H9 (cell line): Measurements from ENCODE around the gene C16orf90. TPM values are rescaled to one million over a fixed set of nuclear protein-coding genes. Genes with fewer than 3 reads are reported as not detected.
A peak's percentile ranks its signal among the peaks of the same experiment; 100 is the strongest.

Source experiments
- DNase-seq: peaks from one replicate; pipeline ENCODE4 v3.0.0-alpha.2; 2017
- H2AFZ ChIP-seq: one replicate; pipeline ENCODE4 v1.6.1; 2013; ENCODE audit warnings: mild to moderate bottlenecking, low read length, control low read depth, moderate library complexity
- H2AK5ac ChIP-seq: 2 replicates; pipeline ENCODE4 v1.6.1; 2013; ENCODE audit warnings: low read length, control low read depth, mixed read lengths; ENCODE audit not compliant: insufficient read length
- H2BK120ac ChIP-seq: one replicate; pipeline ENCODE4 v1.6.1; 2013; ENCODE audit warnings: low read depth, mild to moderate bottlenecking, low read length, control low read depth, inconsistent platforms; ENCODE audit not compliant: poor library complexity, severe bottlenecking
- H2BK12ac ChIP-seq: 2 replicates; pipeline ENCODE4 v1.6.1; 2013; ENCODE audit warnings: low read length, control low read depth, mixed read lengths, low read depth; ENCODE audit not compliant: insufficient read length
- H2BK15ac ChIP-seq: 2 replicates; pipeline ENCODE4 v1.6.1; 2013; ENCODE audit warnings: low read depth, low read length, control low read depth
- H2BK20ac ChIP-seq: one replicate; pipeline ENCODE4 v1.6.1; 2013; ENCODE audit warnings: low read depth, mild to moderate bottlenecking, low read length, control low read depth, inconsistent platforms; ENCODE audit not compliant: poor library complexity, severe bottlenecking
- H2BK5ac ChIP-seq: 2 replicates; pipeline ENCODE4 v1.6.1; 2013; ENCODE audit warnings: low read length, control low read depth, mixed read lengths; ENCODE audit not compliant: insufficient read length
- H3K14ac ChIP-seq: 2 replicates; pipeline ENCODE4 v1.6.1; 2013; ENCODE audit warnings: low read length, control low read depth; ENCODE audit not compliant: insufficient read depth
- H3K18ac ChIP-seq: 2 replicates; pipeline ENCODE4 v1.6.1; 2013; ENCODE audit warnings: low read depth, mild to moderate bottlenecking, mixed read lengths, low read length, control low read depth; ENCODE audit not compliant: insufficient read length
- H3K23ac ChIP-seq: 2 replicates; pipeline ENCODE4 v1.6.1; 2013; ENCODE audit warnings: low read length, control low read depth, mixed read lengths, low read depth; ENCODE audit not compliant: insufficient read length
- H3K23me2 ChIP-seq: 2 replicates; pipeline ENCODE4 v1.6.1; 2013; ENCODE audit warnings: low read depth, mild to moderate bottlenecking, mixed read lengths, low read length, control low read depth; ENCODE audit not compliant: insufficient read length, poor library complexity, severe bottlenecking
- H3K27ac ChIP-seq: 2 replicates; pipeline ENCODE4 v1.5.1; 2013; ENCODE audit warnings: low read length, control low read depth, mixed read lengths, low read depth; ENCODE audit not compliant: insufficient read length
- H3K27me3 ChIP-seq: 2 replicates; pipeline ENCODE4 v1.6.1; 2013; ENCODE audit warnings: low read length, control low read depth, inconsistent platforms; ENCODE audit not compliant: insufficient read depth
- H3K4ac ChIP-seq: 2 replicates; pipeline ENCODE4 v1.6.1; 2013; ENCODE audit warnings: low read depth, mild to moderate bottlenecking, control low read depth, inconsistent platforms, low read length, moderate library complexity
- H3K4me1 ChIP-seq: 2 replicates; pipeline ENCODE4 v1.6.1; 2013; ENCODE audit warnings: low read length, control low read depth, inconsistent platforms; ENCODE audit not compliant: insufficient read depth
- H3K4me2 ChIP-seq: 2 replicates; pipeline ENCODE4 v1.6.1; 2013; ENCODE audit warnings: low read length, control low read depth, mixed read lengths; ENCODE audit not compliant: insufficient read length, insufficient read depth
- H3K56ac ChIP-seq: 2 replicates; pipeline ENCODE4 v1.6.1; 2013; ENCODE audit warnings: low read depth, mild to moderate bottlenecking, mixed read lengths, low read length, control low read depth; ENCODE audit not compliant: insufficient read length
- H3K79me1 ChIP-seq: 2 replicates; pipeline ENCODE4 v1.6.1; 2013; ENCODE audit warnings: low read depth, mild to moderate bottlenecking, moderate library complexity, low read length, control low read depth, inconsistent platforms; ENCODE audit not compliant: insufficient read depth, poor library complexity, severe bottlenecking
- H3K79me2 ChIP-seq: 2 replicates; pipeline ENCODE4 v1.6.1; 2013; ENCODE audit warnings: low read length, control low read depth, inconsistent platforms; ENCODE audit not compliant: insufficient read depth
- H3K9ac ChIP-seq: 2 replicates; pipeline ENCODE4 v1.6.1; 2013; ENCODE audit warnings: low read length, control low read depth, mixed read lengths; ENCODE audit not compliant: insufficient read length; ENCODE audit errors: extremely low read depth
- H3K9me3 ChIP-seq: one replicate; pipeline ENCODE4 v1.6.1; 2013; ENCODE audit warnings: low read depth, low read length, inconsistent platforms; ENCODE audit not compliant: control insufficient read depth
- H3T11ph ChIP-seq: one replicate; pipeline ENCODE4 v1.6.1; 2013; ENCODE audit warnings: mild to moderate bottlenecking, low read length, control low read depth, inconsistent platforms
- H4K20me1 ChIP-seq: one replicate; pipeline ENCODE4 v1.6.1; 2013; ENCODE audit not compliant: control insufficient read depth, insufficient read length, insufficient read depth
- H4K5ac ChIP-seq: 2 replicates; pipeline ENCODE4 v1.6.1; 2013; ENCODE audit warnings: low read depth, mild to moderate bottlenecking, mixed read lengths, low read length, control low read depth; ENCODE audit not compliant: insufficient read length
- H4K8ac ChIP-seq: replicated peaks from 2 replicates; pipeline ENCODE4 v1.6.1; 2013; ENCODE audit warnings: low read length, control low read depth, mixed read lengths, low read depth; ENCODE audit not compliant: insufficient read length
- H4K91ac ChIP-seq: 2 replicates; pipeline ENCODE4 v1.6.1; 2013; ENCODE audit warnings: low read depth, mild to moderate bottlenecking, moderate library complexity, mixed read lengths, low read length, control low read depth; ENCODE audit not compliant: insufficient read length
- H3K27ac Mint-ChIP-seq, 3 experiments: 2 replicates in 2 of 3; 3 replicates in 1 of 3; pipeline ENCODE4 v1.8.0; 2020 to 2021; ENCODE audit warnings: mixed read lengths in 3 of 3, mild to moderate bottlenecking in 1 of 3, moderate library complexity in 1 of 3
- H3K27me3 Mint-ChIP-seq: 2 replicates; pipeline ENCODE4 v1.8.0; 2021; ENCODE audit warnings: low read depth, mild to moderate bottlenecking, moderate library complexity, mixed read lengths
- H3K36me3 Mint-ChIP-seq, 3 experiments: 2 replicates in 2 of 3; 3 replicates in 1 of 3; pipeline ENCODE4 v1.8.0; 2020 to 2021; ENCODE audit warnings: low read depth in 3 of 3, mixed read lengths in 3 of 3; ENCODE audit not compliant: insufficient read depth in 1 of 3
- H3K4me1 Mint-ChIP-seq, 2 experiments: 2 replicates each; pipeline ENCODE4 v1.8.0; 2020; ENCODE audit warnings: mixed read lengths in 2 of 2
- H3K4me3 Mint-ChIP-seq, 2 experiments: 2 replicates in 1 of 2; 3 replicates in 1 of 2; pipeline ENCODE4 v1.8.0; 2020 to 2021; ENCODE audit warnings: mild to moderate bottlenecking in 2 of 2, mixed read lengths in 2 of 2, moderate library complexity in 1 of 2
- H3K9me3 Mint-ChIP-seq, 2 experiments: 2 replicates in 1 of 2; 3 replicates in 1 of 2; pipeline ENCODE4 v1.8.0; 2020; ENCODE audit warnings: mild to moderate bottlenecking in 2 of 2, mixed read lengths in 2 of 2, moderate library complexity in 1 of 2
- CTCF ChIP-seq: fragments of 200-600 bp; sonication (generic); conservative IDR thresholded peaks from 3 replicates; pipeline ENCODE4 v1.8.0; 2021; ENCODE audit warnings: antibody characterized with exemption, mild to moderate bottlenecking
- WGBS: extraction: QIAGEN DNeasy Blood & Tissue Kit; methylation state at CpG from one replicate; pipeline ENCODE4 v1.1.7; 2013; ENCODE audit warnings: missing lambda C conversion rate, low lambda C conversion rate, mixed read lengths; ENCODE audit not compliant: insufficient read length; ENCODE audit errors: extremely low coverage; 5-methylcytosine and 5-hydroxymethylcytosine counted together
- total RNA-seq: library from RNA; stranded (reverse); gene quantifications from 2 replicates; pipeline ENCODE4 v1.2.1, GENCODE V29; 2021

C16orf90 gene
- total RNA-seq, 1 experiment from 2014 or later = not detected

GRCh38 chr16:3542601-3543373, 47.5 kb upstream of the C16orf90 start:
- no peaks in the 10 kb centered on the region for H3K9me3 ChIP-seq

More at GRCh38 chr16:3542601-3543373, 47.5 kb upstream of the C16orf90 start:
- no CpG with 5 or more reads among the region's 6 CpGs for WGBS
- H3K23ac ChIP-seq = no peak overlapping the region
- H2AFZ ChIP-seq = no peak overlapping the region
- H3K9ac ChIP-seq = no peak overlapping the region
- no peaks in the 10 kb centered on the region for H3K4me1 ChIP-seq
- no peak overlapping the region for H2BK12ac ChIP-seq
- H4K5ac ChIP-seq = no peak overlapping the region
- H3K4ac ChIP-seq = no peak overlapping the region
- H4K20me1 ChIP-seq = no peaks in the 10 kb centered on the region
- TF ChIP-seq CTCF = no peak
- no peak overlapping the region for H4K91ac ChIP-seq
- Mint-ChIP-seq H3K27me3 (peaks cover 2% of the 10 kb centered on the region), H3K4me3 (no peak overlapping the region), H3K4me1 (peaks cover 17 to 20% of the 10 kb centered on the region in 2 experiments), H3K36me3 (peaks cover 0 to 3% (median 0%) of the 10 kb centered on the region in 3 experiments; a peak in 2 of 7 replicates), H3K9me3 (no peaks in the 10 kb centered on the region; a peak in 1 of 5 replicates), H3K27ac (0 out of 7 replicates have a peak overlapping the region, but pooled peaks of 2 of the 3 experiments have one; percentile 20 to 52)
- no peak overlapping the region for H2AK5ac ChIP-seq
- H3K14ac ChIP-seq = no peak overlapping the region
- H3K27me3 ChIP-seq = no peaks in the 10 kb centered on the region
- no peak overlapping the region for H3K56ac ChIP-seq
- no peak overlapping the region for H2BK15ac ChIP-seq
- no peak overlapping the region for H3K4me2 ChIP-seq
- H2BK5ac ChIP-seq = no peak overlapping the region
- H4K8ac ChIP-seq = no peak overlapping the region
- no peaks in the 10 kb centered on the region for H3K79me1 ChIP-seq
- H3K18ac ChIP-seq = no peak overlapping the region
- H3T11ph ChIP-seq = no peak overlapping the region
- H3K27ac ChIP-seq = no peak overlapping the region
- no peak overlapping the region for H2BK120ac ChIP-seq
- no peaks in the 10 kb centered on the region for H3K23me2 ChIP-seq
- no peak for DNase-seq
- H2BK20ac ChIP-seq = no peak overlapping the region
- H3K79me2 ChIP-seq = no peaks in the 10 kb centered on the region
